Fibroblast of pulmonary artery (primary cell): Measurements from ENCODE around the gene SDC4.

Experiments
- DNase-seq: peaks from one replicate; pipeline ENCODE4 v3.0.0-alpha.2; 2010; ENCODE audit warnings: low read depth
- H3K4me3 ChIP-seq: replicated peaks from 2 replicates; pipeline ENCODE4 v1.5.1; 2011; ENCODE audit warnings: low read depth, mild to moderate bottlenecking, control low read depth, low read length, moderate library complexity
- CTCF ChIP-seq: IDR thresholded peaks from 2 replicates; pipeline ENCODE4 v1.5.1; 2011; ENCODE audit warnings: mild to moderate bottlenecking, control low read depth, low read length, inconsistent platforms; ENCODE audit errors: missing control alignments

SDC4 gene

DNA sequence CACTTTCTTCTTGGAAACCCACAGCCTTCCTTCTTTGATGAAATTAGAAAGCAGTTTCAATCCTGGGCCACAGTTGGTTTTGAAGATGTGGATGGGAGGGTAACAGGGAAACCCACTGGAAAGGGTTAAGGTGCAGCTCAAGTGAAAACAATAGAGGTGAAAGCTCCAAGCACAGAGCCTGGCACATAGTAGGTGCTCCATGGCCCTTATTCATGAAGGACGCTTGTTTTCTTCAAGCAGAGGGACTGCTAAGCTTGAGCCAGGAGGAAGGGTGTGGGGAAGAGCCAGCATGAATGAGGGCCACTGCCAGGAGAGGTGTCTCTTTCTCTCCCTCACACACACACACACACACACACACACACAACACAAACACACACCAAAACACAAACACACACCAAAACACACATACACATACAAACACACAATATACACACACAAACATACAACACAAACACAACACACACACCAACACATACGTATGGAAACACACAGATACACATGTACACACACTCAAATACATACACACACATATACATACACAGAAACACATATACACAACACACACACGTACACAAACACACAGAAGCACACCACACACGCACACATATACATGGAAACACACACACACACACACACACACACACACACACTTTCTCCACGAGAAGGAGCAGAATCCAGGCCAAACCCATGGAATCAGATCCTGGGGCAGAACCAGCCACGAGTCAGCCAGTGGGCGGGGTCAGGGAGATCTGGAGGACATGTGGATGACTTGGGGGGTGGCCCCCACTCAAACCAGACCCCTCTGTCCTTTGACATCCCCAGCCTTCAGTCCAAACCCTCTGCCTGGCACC is 65.3 kb downstream of the SDC4 start:
- H3K4me3 ChIP-seq, result no peak overlapping the region
- no peak for DNase-seq
- TF ChIP-seq CTCF, result no peak

DNA sequence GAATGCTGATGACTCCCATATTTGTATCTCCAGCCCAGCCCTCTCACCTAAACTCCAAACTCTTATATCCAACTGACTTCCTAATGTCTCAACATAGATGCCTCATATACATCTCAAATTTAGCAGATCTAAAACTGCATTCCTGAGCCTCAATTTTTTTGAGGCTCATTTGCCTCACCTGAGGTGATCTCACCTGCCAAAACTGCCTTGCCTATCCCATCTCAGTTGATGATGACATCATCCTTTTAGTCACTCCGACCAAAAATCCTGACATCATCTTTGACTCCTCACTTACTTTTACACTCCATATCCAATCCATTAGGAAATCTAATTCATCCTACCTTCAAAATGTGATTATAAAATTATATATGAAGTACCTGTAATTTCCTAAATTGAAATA is 68.2 kb downstream of the SDC4 start:
- TF ChIP-seq CTCF, result no peak
- DNase-seq, result no peak
- no peak overlapping the region for H3K4me3 ChIP-seq

DNA sequence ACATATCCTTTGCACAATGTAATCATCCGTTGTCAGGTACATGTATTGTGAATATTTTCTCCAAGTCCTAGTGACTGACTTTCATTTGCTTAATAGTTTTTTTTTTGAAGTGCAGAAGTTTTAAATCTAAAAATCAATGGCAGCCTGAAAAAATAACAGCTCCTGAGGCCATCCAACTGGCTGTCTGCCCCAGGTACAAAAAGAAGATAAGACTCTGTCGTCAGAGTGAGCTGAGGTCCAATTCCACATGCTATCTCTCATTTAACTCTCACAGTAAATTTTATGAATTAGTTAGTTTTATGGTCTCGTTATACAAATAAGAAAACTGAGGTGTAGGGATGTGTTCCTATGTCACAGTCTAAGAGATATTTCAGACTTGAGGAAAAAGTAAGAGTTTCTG is 72.9 kb downstream of the SDC4 start:
- no peak for DNase-seq
- no peak for TF ChIP-seq CTCF
- H3K4me3 ChIP-seq, result no peak overlapping the region
